ENCODE data around the gene SLC22A15.

- no peak for TF ChIP-seq NR3C1 (IDR thresholded peaks at IDR 0.05)
- no peak for TF ChIP-seq KDM1A (IDR thresholded peaks at IDR 0.05; ENCODE audit: low read depth)
- TF ChIP-seq CTCF (IDR thresholded peaks at IDR 0.05): no peak
- no peak for TF ChIP-seq HOXB13 (CRISPR knock-in tag; IDR thresholded peaks at IDR 0.05; ENCODE audit: low read depth)
- no peak for TF ChIP-seq JUNB (IDR thresholded peaks at IDR 0.05)
- TF ChIP-seq ESRRA (IDR thresholded peaks at IDR 0.05; ENCODE audit: borderline replicate concordance, low read length): no peak
- TF ChIP-seq CEBPB (IDR thresholded peaks at IDR 0.05): no peak
- no peak for TF ChIP-seq POLR2AphosphoS2 (conservative IDR thresholded peaks at IDR 0.05; ENCODE audit: low read length)
- no peak for TF ChIP-seq RCOR1 (IDR thresholded peaks at IDR 0.05; ENCODE audit: low read depth, low read length)
Measured at GRCh38 chr1:115976062-115976920, at the start of gene SLC22A15.

Data from A549 (cell line).